NT2/D1 (cell line): ENCODE data around the gene CELF2.

ENCODE experiments used
- SUZ12 ChIP-seq: IDR thresholded peaks from 2 replicates; pipeline ENCODE4 v1.6.1; 2011; ENCODE audit not compliant: insufficient read length, insufficient read depth; ENCODE audit errors: extremely low read depth
- YY1 ChIP-seq: IDR thresholded peaks from 2 replicates; pipeline ENCODE4 v1.6.1; 2011; ENCODE audit not compliant: insufficient read length, insufficient read depth
- ZNF274 ChIP-seq: IDR thresholded peaks from 2 replicates; pipeline ENCODE4 v1.6.1; 2011; ENCODE audit warnings: mild to moderate bottlenecking, low read depth, low read length

GRCh38 chr10:11351801-11352200 lies 334.1 kb downstream of the CELF2 start:
- TF ChIP-seq ZNF274 (no peak), YY1 (no peak), SUZ12 (no peak)
